Endothelial cell (in vitro differentiated cells): ENCODE measurements around the gene ATF6B. TPM values are rescaled to one million over a fixed set of nuclear protein-coding genes. Genes with fewer than 3 reads are reported as not detected.
A peak's percentile ranks its signal among the peaks of the same experiment; 100 is the strongest.

Experiments
- DNase-seq: peaks from one replicate; pipeline ENCODE4 v3.0.0; 2021; ENCODE audit warnings: low spot score
- H3K27ac Mint-ChIP-seq: one replicate; pipeline ENCODE4 v1.8.0; 2021; ENCODE audit warnings: mixed read lengths, inconsistent platforms; ENCODE audit not compliant: unreplicated experiment
- H3K27me3 Mint-ChIP-seq: one replicate; pipeline ENCODE4 v1.8.0; 2021; ENCODE audit warnings: mild to moderate bottlenecking, moderate library complexity, mixed read lengths, inconsistent platforms; ENCODE audit not compliant: unreplicated experiment
- H3K36me3 Mint-ChIP-seq: one replicate; pipeline ENCODE4 v1.8.0; 2021; ENCODE audit warnings: mild to moderate bottlenecking, low read depth, mixed read lengths, inconsistent platforms; ENCODE audit not compliant: unreplicated experiment
- H3K4me1 Mint-ChIP-seq: one replicate; pipeline ENCODE4 v1.8.0; 2021; ENCODE audit warnings: mild to moderate bottlenecking, mixed read lengths, inconsistent platforms; ENCODE audit not compliant: unreplicated experiment
- H3K4me3 Mint-ChIP-seq: one replicate; pipeline ENCODE4 v1.8.0; 2021; ENCODE audit warnings: mild to moderate bottlenecking, mixed read lengths, inconsistent platforms; ENCODE audit not compliant: unreplicated experiment
- H3K9me3 Mint-ChIP-seq: one replicate; pipeline ENCODE4 v1.8.0; 2021; ENCODE audit warnings: mixed read lengths, inconsistent platforms; ENCODE audit not compliant: unreplicated experiment
- total RNA-seq: library from RNA; stranded (reverse); fragmentation: NEBNext Ultra II Directional; extraction: Animal tissue kit (Norgen Biotek cat#: 25700); gene quantifications from one replicate; pipeline ENCODE4 v1.2.1, GENCODE V29; 2021; ENCODE audit not compliant: unreplicated experiment
- TF ChIP-seq, protein P1 (sequence below): fragments of 200-600 bp; sonication (generic); IDR thresholded peaks from one replicate; pipeline ENCODE4 v1.5.0; 2021; ENCODE audit warnings: antibody characterized with exemption; ENCODE audit not compliant: unreplicated experiment

The ATF6B gene
- total RNA-seq, 1 donor from 2014 or later: 72.9 TPM

DNA sequence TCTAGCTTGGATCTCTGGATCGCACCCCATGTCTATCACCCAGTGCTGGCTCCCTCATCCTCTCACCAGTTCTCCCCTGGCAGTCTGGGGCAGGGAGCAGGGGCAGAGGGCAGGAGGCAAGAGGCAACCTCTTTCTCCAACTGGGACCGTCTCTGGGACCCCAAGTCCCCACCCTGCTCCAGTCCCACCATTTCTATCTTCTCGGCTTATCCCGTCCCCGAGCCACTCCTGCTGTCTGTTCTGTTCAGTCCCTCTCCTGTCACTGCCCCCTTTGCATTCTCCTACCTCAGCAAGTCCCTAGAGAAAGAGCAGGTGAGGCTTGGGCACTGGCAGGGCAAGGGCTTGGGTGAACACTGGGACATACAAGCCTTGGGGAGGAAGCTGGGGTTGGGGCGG, 18.3 kb downstream of the ATF6B start:
- Mint-ChIP-seq H3K9me3 (no peaks in the 10 kb centered on the region), H3K4me3 (peak overlapping the region; percentile 25), H3K36me3 (peaks cover 21% of the 10 kb centered on the region), H3K27me3 (peaks cover 13% of the 10 kb centered on the region), H3K27ac (no peak overlapping the region), H3K4me1 (peaks cover 45% of the 10 kb centered on the region)
- TF ChIP-seq, protein P1, sequence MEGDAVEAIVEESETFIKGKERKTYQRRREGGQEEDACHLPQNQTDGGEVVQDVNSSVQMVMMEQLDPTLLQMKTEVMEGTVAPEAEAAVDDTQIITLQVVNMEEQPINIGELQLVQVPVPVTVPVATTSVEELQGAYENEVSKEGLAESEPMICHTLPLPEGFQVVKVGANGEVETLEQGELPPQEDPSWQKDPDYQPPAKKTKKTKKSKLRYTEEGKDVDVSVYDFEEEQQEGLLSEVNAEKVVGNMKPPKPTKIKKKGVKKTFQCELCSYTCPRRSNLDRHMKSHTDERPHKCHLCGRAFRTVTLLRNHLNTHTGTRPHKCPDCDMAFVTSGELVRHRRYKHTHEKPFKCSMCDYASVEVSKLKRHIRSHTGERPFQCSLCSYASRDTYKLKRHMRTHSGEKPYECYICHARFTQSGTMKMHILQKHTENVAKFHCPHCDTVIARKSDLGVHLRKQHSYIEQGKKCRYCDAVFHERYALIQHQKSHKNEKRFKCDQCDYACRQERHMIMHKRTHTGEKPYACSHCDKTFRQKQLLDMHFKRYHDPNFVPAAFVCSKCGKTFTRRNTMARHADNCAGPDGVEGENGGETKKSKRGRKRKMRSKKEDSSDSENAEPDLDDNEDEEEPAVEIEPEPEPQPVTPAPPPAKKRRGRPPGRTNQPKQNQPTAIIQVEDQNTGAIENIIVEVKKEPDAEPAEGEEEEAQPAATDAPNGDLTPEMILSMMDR: no peak
- no peak for DNase-seq

GRCh38 chr6:32109114-32109764, 18.8 kb downstream of the ATF6B start, which contains the start of gene TNXB:
TSS of gene TNXB (minus strand) at chr6:32109338. CDS start at chr6:32098198, 11,140 bp downstream.
- Mint-ChIP-seq H3K36me3 (peaks cover 19% of the 10 kb centered on the region), H3K27ac (peak within 1 kb of the TSS; percentile 53), H3K27me3 (peaks cover 13% of the 10 kb centered on the region), H3K9me3 (no peaks in the 10 kb centered on the region), H3K4me3 (peak within 1 kb of the TSS; percentile 44), H3K4me1 (peaks cover 45% of the 10 kb centered on the region)
- no peak for DNase-seq
- TF ChIP-seq, protein P1: no peak

DNA sequence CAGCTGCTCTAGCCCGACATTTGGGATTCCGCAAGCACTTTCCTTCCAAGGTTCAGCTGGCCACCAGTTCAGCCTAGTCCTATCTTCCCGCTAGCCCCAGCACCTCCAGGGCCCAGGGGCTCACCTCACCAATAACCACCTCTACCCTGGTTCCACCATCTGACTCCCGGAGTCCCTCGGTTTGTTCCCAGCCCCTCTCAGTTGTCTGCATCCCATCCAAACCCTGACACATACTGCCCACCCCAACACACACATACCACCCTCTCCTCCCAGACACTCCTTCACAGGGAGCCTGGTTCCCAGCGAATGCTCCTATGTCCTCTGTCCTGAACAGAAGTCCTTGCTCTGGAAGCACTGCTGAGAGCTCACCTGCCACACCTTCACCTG, 19.3 kb downstream of the ATF6B start:
- Mint-ChIP-seq H3K27ac (peak overlapping the region; percentile 53), H3K4me3 (peak overlapping the region; percentile 44), H3K36me3 (peaks cover 19% of the 10 kb centered on the region), H3K27me3 (peaks cover 13% of the 10 kb centered on the region), H3K4me1 (peaks cover 45% of the 10 kb centered on the region), H3K9me3 (no peaks in the 10 kb centered on the region)
- TF ChIP-seq, protein P1: no peak
- DNase-seq: no peak

GRCh38 chr6:32108094-32108627, 19.9 kb downstream of the ATF6B start:
- H3K27ac Mint-ChIP-seq: no peak overlapping the region
- DNase-seq: no peak
- H3K36me3 Mint-ChIP-seq: peaks cover 15% of the 10 kb centered on the region
- H3K27me3 Mint-ChIP-seq: peaks cover 13% of the 10 kb centered on the region
- TF ChIP-seq, protein P1: no peak
- H3K4me1 Mint-ChIP-seq: peaks cover 39% of the 10 kb centered on the region
- H3K9me3 Mint-ChIP-seq: no peaks in the 10 kb centered on the region
- H3K4me3 Mint-ChIP-seq: peak overlapping the region; percentile 47

- Mint-ChIP-seq H3K4me3 (no peak overlapping the region), H3K4me1 (peaks cover 33% of the 10 kb centered on the region), H3K9me3 (no peaks in the 10 kb centered on the region)
These were observed 20.6 kb downstream of the ATF6B start for GRCh38 chr6:32107406-32107805.

More at GRCh38 chr6:32107406-32107805, 20.6 kb downstream of the ATF6B start:
- TF ChIP-seq, protein P1: no peak
- no peak for DNase-seq
- no peak overlapping the region for H3K27ac Mint-ChIP-seq
- H3K36me3 Mint-ChIP-seq: peaks cover 15% of the 10 kb centered on the region
- peaks cover 13% of the 10 kb centered on the region for H3K27me3 Mint-ChIP-seq
